Stimulated activated effector memory CD8-positive, alpha-beta T cell treated with anti-CD3 and anti-CD28 coated beads, Interleukin-12 subunit alpha, Interleukin-12 subunit beta, amount 100 ng/mL, for 72 hours (primary cell): ENCODE results near the gene ZBTB2.
"Not testable (repeated sequence)": the region's sequence is repeated elsewhere in the genome, so short reads cannot be mapped to it uniquely, and the experiment has no call there.

Experiments used
- ATAC-seq: fragments of 150-1000 bp; cut with Tn5 transposase; 2 replicates; pipeline ENCODE4 v1.10.0; 2021
- DNase-seq, 2 donors: peaks; one replicate each; pipeline ENCODE4 v3.0.0; 2021 to 2022; ENCODE audit warnings: low spot score in 2 of 2
- H3K27ac Mint-ChIP-seq: one replicate; pipeline ENCODE4 v1.8.0; 2022; ENCODE audit warnings: mild to moderate bottlenecking, mixed read lengths
- H3K36me3 Mint-ChIP-seq: one replicate; pipeline ENCODE4 v1.8.0; 2022; ENCODE audit warnings: mild to moderate bottlenecking, mixed read lengths
- H3K4me1 Mint-ChIP-seq: one replicate; pipeline ENCODE4 v1.8.0; 2022; ENCODE audit warnings: mixed read lengths
- H3K4me3 Mint-ChIP-seq: one replicate; pipeline ENCODE4 v1.8.0; 2022; ENCODE audit warnings: mild to moderate bottlenecking, mixed read lengths
- H3K9me3 Mint-ChIP-seq: one replicate; pipeline ENCODE4 v1.8.0; 2022; ENCODE audit warnings: mixed read lengths

ZBTB2 gene

GRCh38 chr6:151388236-151388635 is 3.1 kb downstream of the ZBTB2 start:
- peak overlapping the region; percentile 93 for H3K4me3 Mint-ChIP-seq
- H3K9me3 Mint-ChIP-seq, result no peaks in the 10 kb centered on the region
- peak overlapping the region; percentile 96 for H3K27ac Mint-ChIP-seq
- ATAC-seq (no peak), DNase-seq (no peak)
- peaks cover 38% of the 10 kb centered on the region for H3K4me1 Mint-ChIP-seq
- peaks cover 29% of the 10 kb centered on the region for H3K36me3 Mint-ChIP-seq

GRCh38 chr6:151387175-151387970 is 4.0 kb downstream of the ZBTB2 start:
- Mint-ChIP-seq H3K36me3 (peaks cover 30% of the 10 kb centered on the region), H3K27ac (no peak overlapping the region), H3K4me1 (peaks cover 30% of the 10 kb centered on the region), H3K9me3 (no peaks in the 10 kb centered on the region), H3K4me3 (no peak overlapping the region)
- ATAC-seq, result no peak
- no peak for DNase-seq

GRCh38 chr6:151385177-151385576 is 6.2 kb downstream of the ZBTB2 start:
- peak overlapping the region; percentile 32 for H3K4me3 Mint-ChIP-seq
- peak overlapping the region; percentile 70 for H3K27ac Mint-ChIP-seq
- peaks cover 40% of the 10 kb centered on the region for H3K4me1 Mint-ChIP-seq
- no peaks in the 10 kb centered on the region for H3K9me3 Mint-ChIP-seq
- DNase-seq (no peak), ATAC-seq (no peak)
- H3K36me3 Mint-ChIP-seq, result peaks cover 28% of the 10 kb centered on the region

GRCh38 chr6:151384151-151384550 is 7.2 kb downstream of the ZBTB2 start:
- Mint-ChIP-seq H3K36me3 (peaks cover 21% of the 10 kb centered on the region), H3K9me3 (no peaks in the 10 kb centered on the region), H3K4me3 (no peak overlapping the region), H3K27ac (peak overlapping the region; percentile 7), H3K4me1 (peaks cover 43% of the 10 kb centered on the region)
- DNase-seq (no peak), ATAC-seq (no peak)

DNA sequence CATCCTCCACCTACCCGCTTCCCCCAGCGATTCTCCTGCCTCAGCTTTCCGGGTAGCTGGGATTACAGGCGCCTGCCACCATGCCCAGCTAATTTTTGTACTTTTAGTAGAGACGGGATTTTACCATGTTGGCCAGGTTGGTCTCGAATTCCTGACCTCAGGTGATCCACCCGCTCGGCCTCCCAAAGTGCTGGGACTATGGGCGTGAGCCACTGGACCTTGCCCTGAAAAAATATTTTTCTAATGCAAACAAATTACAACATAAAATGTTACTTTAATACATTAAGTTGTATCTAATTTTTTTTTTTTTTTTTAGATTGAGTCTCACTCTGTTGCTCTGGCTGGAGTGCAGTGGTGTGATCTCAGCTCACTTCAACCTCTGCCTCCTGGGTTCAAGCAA is 8.7 kb downstream of the ZBTB2 start:
- not testable (repeated sequence) for H3K9me3 Mint-ChIP-seq, H3K27ac Mint-ChIP-seq, ATAC-seq, DNase-seq, H3K4me3 Mint-ChIP-seq
- peaks cover 51% of the 10 kb centered on the region for H3K4me1 Mint-ChIP-seq
- H3K36me3 Mint-ChIP-seq, result peaks cover 18% of the 10 kb centered on the region

DNA sequence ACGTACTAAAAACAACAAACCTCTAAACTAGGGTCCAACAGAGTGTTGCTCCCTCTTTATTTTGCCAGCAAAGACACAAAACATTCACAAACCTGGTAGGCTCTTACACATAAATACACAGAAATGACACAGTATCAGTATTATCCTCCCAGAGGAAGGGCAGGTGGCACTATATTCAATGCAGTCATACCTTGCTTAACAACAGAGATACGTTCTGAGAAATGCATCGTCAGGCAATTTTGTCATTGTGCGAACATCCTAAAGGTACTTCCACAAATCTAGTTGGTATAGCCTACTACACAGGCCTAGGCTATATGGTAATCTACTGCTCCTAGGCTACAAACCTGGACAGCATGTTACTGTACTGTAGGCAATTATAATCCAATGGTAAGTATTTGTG is 9.6 kb downstream of the ZBTB2 start:
- DNase-seq (no peak), ATAC-seq (peak; percentile 66)
- Mint-ChIP-seq H3K36me3 (peaks cover 18% of the 10 kb centered on the region), H3K27ac (peak overlapping the region; percentile 99), H3K4me1 (peaks cover 55% of the 10 kb centered on the region), H3K9me3 (no peaks in the 10 kb centered on the region), H3K4me3 (peak overlapping the region; percentile 91)

- peak; percentile 47 for ATAC-seq
- H3K27ac Mint-ChIP-seq, result peak overlapping the region; percentile 99
These were observed 10.5 kb downstream of the ZBTB2 start for GRCh38 chr6:151380848-151381205.

DNA sequence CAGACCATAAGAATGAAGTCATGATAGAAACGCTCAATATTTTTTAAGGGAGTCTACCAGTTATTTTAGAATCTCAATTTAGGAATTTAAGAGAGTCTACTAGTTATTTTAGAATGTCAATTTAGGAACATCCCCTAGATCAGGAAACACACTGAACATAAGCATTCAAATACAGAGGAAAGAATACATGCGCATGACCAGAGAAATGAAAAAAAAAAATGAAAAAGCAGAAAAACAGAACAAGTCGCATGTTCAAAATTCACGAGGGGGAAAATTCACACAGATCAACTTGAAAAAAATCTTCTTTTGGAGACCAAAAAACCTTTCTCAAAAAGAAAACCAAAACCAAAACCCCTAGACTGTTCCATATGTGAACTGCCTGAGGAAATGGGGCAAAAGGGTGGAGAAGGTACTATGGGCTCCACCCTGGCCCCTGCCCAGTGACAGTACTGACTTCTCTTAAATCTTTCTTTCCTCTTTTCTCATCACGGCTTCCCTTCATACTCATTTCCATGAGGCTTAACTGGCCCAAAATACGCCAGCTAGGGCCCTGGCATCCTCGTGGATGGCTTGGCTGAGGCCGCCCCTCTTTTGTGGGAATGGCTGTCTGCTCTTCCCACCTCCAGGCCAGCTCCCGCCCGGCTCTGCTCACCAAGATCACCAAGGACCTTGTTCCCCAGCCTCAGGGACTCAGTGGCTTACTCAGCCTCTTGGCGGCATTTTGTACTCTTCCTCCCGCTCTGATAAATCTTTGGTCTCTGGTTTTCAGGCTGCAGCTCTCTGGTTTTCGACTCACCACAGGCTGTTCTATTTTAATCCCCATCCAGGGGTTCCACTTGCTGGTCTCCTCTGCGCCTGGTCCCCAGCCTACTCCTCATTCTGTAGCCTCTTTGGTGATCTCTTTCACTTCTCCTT is 11.2 kb downstream of the ZBTB2 start:
- DNase-seq, result peak in 1 of 2 donors; percentile 68
- Mint-ChIP-seq H3K27ac (peak overlapping the region; percentile 99), H3K36me3 (peaks cover 18% of the 10 kb centered on the region), H3K9me3 (no peaks in the 10 kb centered on the region), H3K4me3 (peak overlapping the region; percentile 91), H3K4me1 (peaks cover 63% of the 10 kb centered on the region)
- peak; percentile 75 for ATAC-seq

More at GRCh38 chr6:151380848-151381205, 10.5 kb downstream of the ZBTB2 start:
- peaks cover 63% of the 10 kb centered on the region for H3K4me1 Mint-ChIP-seq
- no peak for DNase-seq
- H3K36me3 Mint-ChIP-seq, result peaks cover 18% of the 10 kb centered on the region
- peak overlapping the region; percentile 91 for H3K4me3 Mint-ChIP-seq
- H3K9me3 Mint-ChIP-seq, result no peaks in the 10 kb centered on the region

- Mint-ChIP-seq H3K4me3 (no peak overlapping the region), H3K4me1 (peaks cover 75% of the 10 kb centered on the region), H3K27ac (no peak overlapping the region), H3K36me3 (peaks cover 28% of the 10 kb centered on the region), H3K9me3 (no peaks in the 10 kb centered on the region)
- no peak for ATAC-seq
- no peak for DNase-seq
These were observed 14.3 kb downstream of the ZBTB2 start for GRCh38 chr6:151377095-151377494.

DNA sequence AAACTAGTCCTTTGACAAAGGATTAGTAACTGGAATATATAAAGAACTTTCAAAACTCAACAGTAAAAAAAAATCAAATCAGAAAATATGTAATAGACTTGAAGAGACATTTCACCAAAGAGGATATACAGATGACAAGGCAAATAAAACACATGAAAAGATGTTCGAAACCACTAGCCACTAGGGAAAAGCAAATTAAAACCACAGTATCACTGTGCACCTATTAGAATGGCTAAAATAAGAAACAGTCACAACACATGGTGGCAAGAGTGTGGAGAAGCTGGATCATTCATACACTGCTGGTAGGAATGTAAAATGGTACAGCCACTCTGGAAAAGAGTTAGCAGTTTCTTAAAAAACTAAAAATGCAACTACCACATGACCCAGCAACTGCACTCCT is 14.9 kb downstream of the ZBTB2 start:
- Mint-ChIP-seq H3K36me3 (peaks cover 35% of the 10 kb centered on the region), H3K4me3 (peak overlapping the region; percentile 40), H3K9me3 (no peaks in the 10 kb centered on the region), H3K4me1 (peaks cover 77% of the 10 kb centered on the region), H3K27ac (peak overlapping the region; percentile 48)
- DNase-seq (no peak), ATAC-seq (no peak)

GRCh38 chr6:151375833-151376232 is 15.5 kb downstream of the ZBTB2 start:
- Mint-ChIP-seq H3K36me3 (peaks cover 39% of the 10 kb centered on the region), H3K4me3 (peak overlapping the region; percentile 40), H3K9me3 (no peaks in the 10 kb centered on the region), H3K27ac (peak overlapping the region; percentile 48), H3K4me1 (peaks cover 77% of the 10 kb centered on the region)
- DNase-seq, result no peak
- no peak for ATAC-seq

DNA sequence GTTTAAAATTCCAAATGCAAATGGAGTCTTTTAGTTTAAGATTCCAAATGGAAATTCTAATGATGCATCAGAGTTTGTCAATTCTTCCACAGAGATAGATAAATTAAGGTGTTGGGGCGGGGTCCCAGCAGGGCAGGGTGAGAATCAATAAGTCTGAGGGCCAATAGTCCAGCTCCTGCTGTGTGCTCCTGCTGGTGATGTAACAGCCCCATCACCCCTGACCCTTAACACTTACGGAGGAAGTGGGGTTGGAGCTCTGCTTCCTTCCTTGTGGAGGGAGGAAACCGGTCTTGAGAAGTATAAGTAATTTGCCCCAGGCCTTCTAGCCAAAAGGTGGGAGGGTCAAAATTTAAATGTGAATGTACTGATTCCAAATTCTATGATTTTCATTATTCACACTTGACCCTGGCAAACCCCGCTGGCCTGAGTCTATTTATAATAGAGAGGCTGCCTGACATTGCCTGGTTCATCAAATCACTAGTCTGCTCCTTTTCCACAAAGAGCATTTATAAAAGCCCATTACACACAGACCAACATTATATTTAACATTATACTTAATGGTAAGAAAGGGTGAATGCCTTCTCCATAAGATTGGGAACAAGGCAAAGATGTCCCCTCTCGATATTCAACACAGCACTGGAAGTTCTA is 17.2 kb downstream of the ZBTB2 start:
- DNase-seq, result no peak
- H3K4me3 Mint-ChIP-seq, result peak overlapping the region; percentile 69
- peaks cover 67% of the 10 kb centered on the region for H3K4me1 Mint-ChIP-seq
- no peaks in the 10 kb centered on the region for H3K9me3 Mint-ChIP-seq
- ATAC-seq, result peak; percentile 22
- H3K27ac Mint-ChIP-seq, result peak overlapping the region; percentile 93
- peaks cover 44% of the 10 kb centered on the region for H3K36me3 Mint-ChIP-seq

- Mint-ChIP-seq H3K4me1 (peaks cover 55% of the 10 kb centered on the region), H3K27ac (peak overlapping the region; percentile 93), H3K4me3 (peak overlapping the region; percentile 69), H3K9me3 (no peaks in the 10 kb centered on the region), H3K36me3 (peaks cover 60% of the 10 kb centered on the region)
- ATAC-seq (peak; percentile 68), DNase-seq (no peak)
These were observed 19.2 kb downstream of the ZBTB2 start for GRCh38 chr6:151372164-151372563.

DNA sequence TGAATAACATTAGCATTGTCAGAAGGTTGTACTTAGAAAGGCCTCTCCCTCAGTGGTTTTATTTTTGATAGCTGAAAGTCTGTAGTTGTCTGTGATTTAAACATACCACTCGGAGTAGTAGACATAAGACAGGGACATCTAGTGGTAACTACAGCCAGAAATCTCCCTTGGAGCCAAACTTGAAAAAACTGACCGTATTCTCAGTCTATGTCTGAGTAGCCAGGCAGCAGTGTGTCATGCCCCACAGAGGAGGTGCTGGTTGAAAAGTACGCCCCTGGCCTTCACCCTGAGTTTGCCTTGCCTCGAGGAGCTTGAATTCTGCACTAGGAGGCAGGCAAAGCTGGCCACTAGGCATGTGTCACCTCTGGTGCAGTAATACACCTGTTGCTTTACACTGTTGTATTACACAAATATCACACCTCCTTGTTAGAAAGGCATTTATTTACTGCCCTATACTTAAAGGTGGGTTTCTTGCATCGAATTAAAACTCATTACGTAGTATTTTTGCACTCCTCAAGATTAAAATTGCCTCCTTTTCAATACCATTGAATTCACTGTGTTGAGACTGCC is 20.8 kb downstream of the ZBTB2 start:
- peaks cover 75% of the 10 kb centered on the region for H3K36me3 Mint-ChIP-seq
- no peak overlapping the region for H3K4me3 Mint-ChIP-seq
- H3K9me3 Mint-ChIP-seq, result no peaks in the 10 kb centered on the region
- peak overlapping the region; percentile 93 for H3K27ac Mint-ChIP-seq
- DNase-seq (no peak), ATAC-seq (no peak)
- peaks cover 41% of the 10 kb centered on the region for H3K4me1 Mint-ChIP-seq

DNA sequence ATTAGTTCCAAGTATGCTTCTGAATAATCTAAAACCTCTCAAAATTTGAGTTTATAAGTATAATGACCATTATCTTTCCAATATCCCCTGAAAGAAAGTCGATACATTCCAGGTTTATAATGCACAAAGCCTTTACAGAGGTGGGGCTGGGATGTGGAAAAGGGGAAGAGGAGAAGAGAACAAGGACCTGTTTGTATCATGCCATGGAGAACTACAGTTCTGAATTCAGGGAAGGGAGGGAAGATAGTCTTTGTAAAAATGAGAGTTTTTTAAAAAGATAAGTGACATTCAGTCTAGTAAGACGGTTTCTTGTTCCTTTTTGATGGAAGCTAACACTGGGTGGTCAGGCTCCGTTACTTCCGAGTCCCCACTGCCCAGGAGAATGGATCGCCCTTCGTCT is 26.1 kb downstream of the ZBTB2 start:
- ATAC-seq (no peak), DNase-seq (no peak)
- Mint-ChIP-seq H3K4me1 (no peaks in the 10 kb centered on the region), H3K9me3 (no peaks in the 10 kb centered on the region), H3K4me3 (no peak overlapping the region), H3K36me3 (peaks cover 85% of the 10 kb centered on the region), H3K27ac (no peak overlapping the region)
